Left lung (tissue), 10 donors: ENCODE data around the gene RPP14. TPM values are rescaled to one million over a fixed set of nuclear protein-coding genes. Genes with fewer than 3 reads are reported as not detected.

ENCODE experiments used
- ATAC-seq: fragments of 200-7000 bp; cut with Tn5 transposase; one replicate; pipeline ENCODE4 v1.9.1; 2020; ENCODE audit warnings: moderate library complexity
- DNase-seq, 4 donors: peaks; one replicate each; pipeline ENCODE4 v3.0.0-alpha.2; 2013 to 2020
- H3K27ac ChIP-seq, 2 donors: fragments of 200-600 bp; sonication (generic) in 1 of 2; one replicate each; pipeline versions ENCODE4 v1.5.0 to v1.8.0; 2020 to 2021
- H3K27me3 ChIP-seq, 2 donors: fragments of 200-600 bp; sonication (generic) in 1 of 2; one replicate each; pipeline versions ENCODE4 v1.5.0 to v1.8.0; 2020 to 2021
- H3K36me3 ChIP-seq, 2 donors: fragments of 200-600 bp; sonication (generic) in 1 of 2; one replicate each; pipeline versions ENCODE4 v1.5.0 to v1.8.0; 2020 to 2021
- H3K4me1 ChIP-seq, 2 donors: fragments of 200-600 bp; one replicate each; pipeline ENCODE4 v1.8.0; 2021
- H3K4me3 ChIP-seq, 2 donors: fragments of 200-600 bp; sonication (generic) in 1 of 2; one replicate each; pipeline versions ENCODE4 v1.5.0 to v1.8.0; 2020 to 2021; ENCODE audit warnings: mild to moderate bottlenecking in 1 of 2
- H3K9me3 ChIP-seq, 2 donors: fragments of 200-600 bp; sonication (generic) in 1 of 2; one replicate each; pipeline versions ENCODE4 v1.5.0 to v1.8.0; 2020 to 2021
- intact Hi-C, 2 donors: fragments of 100-400 bp; cut with DNase I; formaldehyde crosslinking; loops; one replicate each; pipeline versions ENCODE4 v1.11.2 to v1.14.2; 2022
- polyA plus RNA-seq, 6 donors: library from polyadenylated mRNA; unstranded; fragments of 120-200 nt; gene quantifications; one replicate each; pipeline ENCODE4 v1.2.1, GENCODE V29; 2013; ENCODE audit not compliant: insufficient read length in 6 of 6
- total RNA-seq, 2 donors: library from RNA; stranded (reverse); fragmentation: NEBNext Ultra II Directional; extraction: Animal tissue kit (Norgen Biotek cat#: 25700); gene quantifications; one replicate each; pipeline ENCODE4 v1.2.1, GENCODE V29; 2021
- TF ChIP-seq, protein P1 (sequence below), 2 donors: fragments of 200-600 bp; sonication (generic) in 1 of 2; IDR thresholded peaks; one replicate each; pipeline versions ENCODE4 v1.5.0 to v1.8.0; 2021; ENCODE audit warnings: antibody characterized with exemption in 2 of 2
- donor health status: DM: no; HTN: yes; CAD: no.
- donor health status: DM: no; HTN: no; CAD: no.

Gene RPP14
- total and polyA plus RNA-seq, 8 donors = 12.7 to 21.5 (median 19.1) TPM

DNA sequence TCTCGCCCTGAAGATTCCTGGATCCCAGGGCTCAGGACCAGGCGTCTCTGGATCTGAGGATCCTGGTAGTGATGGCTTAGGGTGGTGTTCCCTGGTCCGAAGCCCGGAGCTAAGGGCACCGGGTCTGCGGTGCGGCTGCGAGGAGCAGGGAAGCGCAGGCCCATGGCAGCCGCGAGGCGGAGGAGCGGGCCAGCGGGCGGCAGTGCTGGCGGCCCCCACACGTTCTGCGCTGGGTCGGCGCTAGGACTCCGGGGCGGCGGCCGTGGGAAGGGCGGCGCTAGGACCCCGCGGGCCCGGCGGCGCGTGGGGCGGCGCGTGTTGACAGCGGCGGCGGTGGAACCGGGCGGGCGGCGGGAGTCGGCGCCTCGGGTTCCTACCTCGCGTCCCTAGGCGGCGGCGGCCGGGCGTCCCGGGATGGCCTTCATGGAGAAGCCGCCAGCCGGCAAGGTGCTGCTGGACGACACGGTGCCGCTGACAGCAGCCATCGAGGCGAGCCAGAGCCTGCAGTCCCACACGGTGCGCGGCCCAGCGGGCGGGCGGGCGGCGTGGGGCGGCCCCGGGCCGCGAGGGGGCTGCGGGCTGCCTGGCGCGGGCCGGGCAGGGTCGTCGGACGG lies 26.6 kb downstream of the RPP14 start, which contains the start of gene PXK:
Gene PXK, plus strand, starts transcription at position 318 of the 614 bp plus-strand sequence. Its CDS starts 97 bp downstream, at position 415.
- intact Hi-C loops = loop anchor here in 1 of 2 donors (5.0 kb wide), 1 partner anchor 80 kb away; no protein-coding TSS in a partner anchor
- Histone ChIP-seq H3K4me1 (peaks cover 3 to 42% of the 10 kb centered on the region in 2 donors), H3K27me3 (no peaks in the 10 kb centered on the region), H3K36me3 (no peaks in the 10 kb centered on the region), H3K9me3 (no peaks in the 10 kb centered on the region), H3K4me3 (peak within 1 kb of the TSS; percentile 69 to 86), H3K27ac (peak within 1 kb of the TSS; percentile 39 to 92)
- peak; percentile 96 for ATAC-seq
- TF ChIP-seq, protein P1, sequence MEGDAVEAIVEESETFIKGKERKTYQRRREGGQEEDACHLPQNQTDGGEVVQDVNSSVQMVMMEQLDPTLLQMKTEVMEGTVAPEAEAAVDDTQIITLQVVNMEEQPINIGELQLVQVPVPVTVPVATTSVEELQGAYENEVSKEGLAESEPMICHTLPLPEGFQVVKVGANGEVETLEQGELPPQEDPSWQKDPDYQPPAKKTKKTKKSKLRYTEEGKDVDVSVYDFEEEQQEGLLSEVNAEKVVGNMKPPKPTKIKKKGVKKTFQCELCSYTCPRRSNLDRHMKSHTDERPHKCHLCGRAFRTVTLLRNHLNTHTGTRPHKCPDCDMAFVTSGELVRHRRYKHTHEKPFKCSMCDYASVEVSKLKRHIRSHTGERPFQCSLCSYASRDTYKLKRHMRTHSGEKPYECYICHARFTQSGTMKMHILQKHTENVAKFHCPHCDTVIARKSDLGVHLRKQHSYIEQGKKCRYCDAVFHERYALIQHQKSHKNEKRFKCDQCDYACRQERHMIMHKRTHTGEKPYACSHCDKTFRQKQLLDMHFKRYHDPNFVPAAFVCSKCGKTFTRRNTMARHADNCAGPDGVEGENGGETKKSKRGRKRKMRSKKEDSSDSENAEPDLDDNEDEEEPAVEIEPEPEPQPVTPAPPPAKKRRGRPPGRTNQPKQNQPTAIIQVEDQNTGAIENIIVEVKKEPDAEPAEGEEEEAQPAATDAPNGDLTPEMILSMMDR (IDR thresholded peaks at IDR 0.05) = no peak
- peak; percentile 72 to 98 (median 80) for DNase-seq

DNA sequence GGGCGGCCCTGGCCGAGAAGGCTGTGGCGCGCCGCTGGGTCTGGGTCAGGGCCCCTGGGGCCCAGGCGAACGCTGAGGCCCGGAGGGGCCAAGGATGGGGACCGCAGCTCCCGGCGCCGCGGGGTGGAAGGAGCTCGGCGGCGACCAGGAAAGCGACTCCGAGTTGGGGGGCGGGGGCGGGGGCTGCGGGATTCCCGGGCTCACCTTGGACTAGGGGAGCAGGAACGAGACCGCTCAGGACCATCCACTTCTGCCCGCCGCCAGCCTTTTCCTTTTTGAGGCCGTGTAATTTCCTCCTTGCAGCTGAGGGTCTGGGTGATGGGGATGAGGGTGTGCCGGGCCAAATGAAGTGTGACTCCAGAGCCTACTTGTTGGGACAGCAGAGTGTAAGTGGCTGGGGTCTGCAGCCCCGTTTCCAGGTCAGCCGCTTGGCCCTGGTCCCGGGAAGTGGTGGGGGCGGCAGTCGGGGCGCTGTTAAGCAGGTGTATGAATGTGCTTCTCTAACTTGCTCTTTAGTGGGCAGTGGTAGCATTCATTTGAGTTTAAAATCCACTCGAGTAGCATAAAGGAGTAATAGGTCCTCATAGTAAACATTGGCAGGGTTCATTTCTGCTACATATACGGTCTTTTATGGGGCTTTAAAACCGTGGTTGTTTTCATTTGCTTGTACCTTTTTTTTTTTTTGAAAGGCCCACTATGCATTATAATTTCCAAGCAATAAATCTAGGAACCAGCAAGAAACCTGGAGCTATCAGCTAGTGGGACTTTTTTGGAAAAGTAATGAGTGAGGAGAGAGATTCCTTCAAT lies 27.4 kb downstream of the RPP14 start:
- TF ChIP-seq, protein P1 (IDR thresholded peaks at IDR 0.05) = no peak
- DNase-seq (peak in 2 of 4 donors; percentile 42 to 84), ATAC-seq (peak; percentile 41)
- Histone ChIP-seq H3K27me3 (no peaks in the 10 kb centered on the region), H3K36me3 (no peaks in the 10 kb centered on the region), H3K4me1 (peaks cover 3 to 42% of the 10 kb centered on the region in 2 donors), H3K9me3 (no peaks in the 10 kb centered on the region), H3K4me3 (peak overlapping the region; percentile 69 to 86), H3K27ac (peak overlapping the region; percentile 39 to 92)
- intact Hi-C loops = loop anchor here in 1 of 2 donors (5.0 kb wide), 1 partner anchor 79 kb away; no protein-coding TSS in a partner anchor

DNA sequence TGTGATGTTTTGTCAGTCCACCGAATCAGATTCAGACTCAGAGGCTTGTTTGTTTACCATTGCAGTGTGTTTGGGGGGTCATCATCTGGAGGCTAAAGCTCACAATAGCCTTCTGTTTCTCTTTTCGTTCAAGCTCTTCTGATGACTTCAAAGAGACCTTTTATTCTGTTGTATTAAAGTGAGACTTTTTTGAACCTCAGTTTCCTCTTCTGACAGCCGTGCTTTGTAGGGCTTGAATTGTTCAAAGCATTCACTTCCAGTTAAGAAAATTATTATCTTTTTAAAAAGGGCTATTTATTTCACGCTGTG lies 27.9 kb downstream of the RPP14 start:
- TF ChIP-seq, protein P1 (IDR thresholded peaks at IDR 0.05) = no peak
- no peaks in the 10 kb centered on the region for H3K9me3 ChIP-seq
- no peak for DNase-seq
- ATAC-seq = no peak
- H3K27me3 ChIP-seq = no peaks in the 10 kb centered on the region
- H3K4me3 ChIP-seq = peak overlapping the region; percentile 69 to 86
- H3K36me3 ChIP-seq = no peaks in the 10 kb centered on the region
- H3K4me1 ChIP-seq = peaks cover 3 to 42% of the 10 kb centered on the region in 2 donors
- intact Hi-C loops = loop anchor here in 1 of 2 donors (5.0 kb wide), 1 partner anchor 78 kb away; no protein-coding TSS in a partner anchor
- H3K27ac ChIP-seq = peak overlapping the region in 1 of 2 donors; percentile 92

DNA sequence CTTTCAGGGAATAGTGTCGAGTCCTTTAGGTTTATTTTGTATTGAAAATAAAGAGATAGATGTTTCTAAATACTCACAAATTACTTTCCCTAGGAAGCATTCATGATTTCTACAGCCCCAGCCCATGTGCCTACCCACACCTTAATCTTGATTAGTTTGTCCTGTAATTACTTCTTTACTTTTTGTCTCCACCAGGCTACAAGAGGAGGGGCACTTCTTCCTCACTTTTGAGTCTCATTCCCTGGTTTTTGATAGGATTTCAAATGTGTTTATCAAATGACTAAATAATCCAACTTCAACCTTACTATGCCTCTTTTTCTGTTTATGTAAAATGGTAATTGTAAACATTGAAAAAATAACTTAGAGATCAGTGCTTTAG lies 28.4 kb downstream of the RPP14 start:
- Histone ChIP-seq H3K4me1 (peaks cover 3 to 42% of the 10 kb centered on the region in 2 donors), H3K9me3 (no peaks in the 10 kb centered on the region), H3K27me3 (no peaks in the 10 kb centered on the region), H3K27ac (peak overlapping the region in 1 of 2 donors; percentile 92), H3K36me3 (no peaks in the 10 kb centered on the region), H3K4me3 (peak overlapping the region in 1 of 2 donors; percentile 86)
- no peak for ATAC-seq
- TF ChIP-seq, protein P1 (IDR thresholded peaks at IDR 0.05) = no peak
- intact Hi-C loops = loop anchor here in 1 of 2 donors (5.0 kb wide), 1 partner anchor 78 kb away; no protein-coding TSS in a partner anchor
- DNase-seq = no peak

DNA sequence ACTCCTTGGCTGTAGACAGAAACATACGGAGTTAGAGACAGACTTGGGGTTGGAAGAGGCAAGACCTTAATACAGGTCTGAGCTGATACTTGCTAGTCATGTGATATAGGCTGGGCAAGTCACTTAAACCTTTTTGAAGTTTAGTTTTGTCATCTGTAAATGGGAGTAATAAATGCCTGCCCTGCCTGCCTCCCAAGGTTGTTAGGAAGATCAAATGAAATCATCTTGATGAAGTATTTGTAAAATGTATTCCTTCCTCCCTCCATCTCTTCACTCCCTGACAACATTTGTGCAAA lies 29.6 kb downstream of the RPP14 start:
- H3K4me1 ChIP-seq = peaks cover 3 to 42% of the 10 kb centered on the region in 2 donors
- DNase-seq = no peak
- H3K4me3 ChIP-seq = peak overlapping the region in 1 of 2 donors; percentile 86
- no peaks in the 10 kb centered on the region for H3K9me3 ChIP-seq
- TF ChIP-seq, protein P1 (IDR thresholded peaks at IDR 0.05) = no peak
- peaks cover 0 to 6% of the 10 kb centered on the region in 2 donors for H3K36me3 ChIP-seq
- H3K27ac ChIP-seq = peak overlapping the region; percentile 69 to 92
- no peaks in the 10 kb centered on the region for H3K27me3 ChIP-seq
- intact Hi-C loops = no loop called here
- ATAC-seq = no peak
